Ovary (tissue), 9 donors: ENCODE measurements around the gene DUSP22. TPM values are rescaled to one million over a fixed set of nuclear protein-coding genes. Genes with fewer than 3 reads are reported as not detected.

Experiments used
- DNase-seq, 5 donors: peaks; one replicate each; pipeline ENCODE4 v3.0.0-alpha.2; 2019 to 2020
- H3K27ac ChIP-seq, 2 donors: fragments of 200-600 bp; one replicate each; pipeline versions ENCODE4 v1.5.1 to v1.8.0; 2019 to 2022
- H3K27me3 ChIP-seq: fragments of 200-600 bp; one replicate; pipeline ENCODE4 v1.8.0; 2022
- H3K36me3 ChIP-seq: fragments of 200-600 bp; sonication (generic); one replicate; pipeline ENCODE4 v1.5.1; 2019
- H3K4me1 ChIP-seq: one replicate; pipeline ENCODE4 v1.8.1; 2013; ENCODE audit warnings: mild to moderate bottlenecking, moderate library complexity; ENCODE audit not compliant: insufficient read depth
- H3K4me3 ChIP-seq: fragments of 200-600 bp; sonication (generic); one replicate; pipeline ENCODE4 v1.5.1; 2017
- H3K9me3 ChIP-seq, 2 donors: fragments of 200-600 bp in 1 of 2; sonication (generic) in 1 of 2; one replicate each; pipeline versions ENCODE4 v1.5.1 to v1.8.1; 2013 to 2019; ENCODE audit warnings: mild to moderate bottlenecking in 1 of 2, moderate library complexity in 1 of 2
- EP300 ChIP-seq: sonication (generic); formaldehyde crosslinking; IDR thresholded peaks from one replicate; pipeline ENCODE4 v1.6.1; 2017; ENCODE audit warnings: antibody characterized with exemption
- POLR2A ChIP-seq: fragments of 450-650 bp; IDR thresholded peaks from one replicate; pipeline ENCODE4 v1.6.1; 2017; ENCODE audit warnings: antibody characterized with exemption, mild to moderate bottlenecking, moderate library complexity
- WGBS, 3 donors: extraction: QIAGEN DNeasy Blood & Tissue Kit in 1 of 3; methylation state at CpG; one replicate each; pipeline versions ENCODE4 v1.1.5 to v1.1.7; 2013 to 2017; 5-methylcytosine and 5-hydroxymethylcytosine counted together
- intact Hi-C, 4 donors: fragments of 100-400 bp; cut with DNase I; formaldehyde crosslinking; loops; one replicate each; pipeline versions ENCODE4 v1.11.0 to v1.15.1; 2022 to 2023
- polyA plus RNA-seq, 2 donors: library from polyadenylated mRNA; stranded (reverse); fragments of 200-250 nt in 1 of 2; fragments of 350-450 nt in 1 of 2; fragmentation: Illumina TruSeq in 1 of 2; extraction: RNeasy Lipid Tissue Mini Kit (QIAGEN cat#74804) in 1 of 2; gene quantifications; one replicate each; pipeline ENCODE4 v1.2.3, GENCODE V29; 2013 to 2014
- total RNA-seq, 7 donors: library from RNA; depleted of rRNA in 2 of 7; stranded (reverse); fragments of >200 nt in 2 of 7; fragmentation: NEBNext Ultra II Directional in 3 of 7; extraction: Animal tissue kit (Norgen Biotek cat#: 25700) in 3 of 7; gene quantifications; one replicate each; pipeline versions ENCODE4 v1.1.0 to v1.2.4, GENCODE V29; 2016 to 2023
- TF ChIP-seq, protein P1 (sequence below), 3 donors: fragments of 450-650 bp in 2 of 3; fragments of 200-600 bp in 1 of 3; IDR thresholded peaks; one replicate each; pipeline versions ENCODE4 v1.5.1 to v1.8.0; 2016 to 2022; ENCODE audit warnings: antibody characterized with exemption in 3 of 3, mild to moderate bottlenecking in 1 of 3
- donor health status: DM: no; HTN: no; CAD: no; lungs with moderate emphysema.
- donor health status: DM: no; HTN: no; CAD: no.
- donor health status: Bipolar disorder and iron deficiency.
- donor health status: DM: yes; HTN: yes; CAD: no.
- donor health status: DM: no; HTN: no; CAD: no.
- donor health status: DM: yes; HTN: yes; CAD: no.

Gene DUSP22
- total and polyA plus RNA-seq, 9 donors = 24.7 to 35.0 (median 29.3) TPM

DNA sequence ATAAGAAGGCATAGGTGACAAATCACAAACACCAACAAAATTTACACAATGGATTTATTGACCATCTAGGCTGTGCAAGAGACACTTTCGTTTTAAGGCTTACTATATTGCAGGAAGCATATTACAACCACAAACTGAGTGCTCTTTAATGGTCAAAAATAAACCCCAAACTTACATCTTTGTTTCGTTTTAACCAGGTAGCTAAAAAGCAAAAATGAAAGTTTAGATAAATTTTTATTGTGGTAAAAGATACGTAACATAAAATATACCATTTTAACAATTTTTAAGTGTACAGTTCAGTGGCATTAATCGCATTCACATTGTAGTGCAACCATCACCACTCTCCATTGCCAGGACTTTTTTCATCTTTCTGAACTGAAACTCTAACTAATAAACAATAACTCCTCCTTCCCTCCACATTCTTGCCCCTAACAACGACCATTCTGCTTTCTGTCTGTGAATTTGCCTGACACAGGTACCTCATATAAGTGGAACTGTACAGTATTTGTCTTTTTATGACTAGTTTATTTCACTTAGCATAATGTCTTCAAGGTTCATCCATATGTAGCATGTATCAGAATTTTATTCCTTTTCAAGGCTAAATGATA lies 32.3 kb upstream of the DUSP22 start:
- H3K4me1 ChIP-seq = no peaks in the 10 kb centered on the region
- TF ChIP-seq, protein P1, sequence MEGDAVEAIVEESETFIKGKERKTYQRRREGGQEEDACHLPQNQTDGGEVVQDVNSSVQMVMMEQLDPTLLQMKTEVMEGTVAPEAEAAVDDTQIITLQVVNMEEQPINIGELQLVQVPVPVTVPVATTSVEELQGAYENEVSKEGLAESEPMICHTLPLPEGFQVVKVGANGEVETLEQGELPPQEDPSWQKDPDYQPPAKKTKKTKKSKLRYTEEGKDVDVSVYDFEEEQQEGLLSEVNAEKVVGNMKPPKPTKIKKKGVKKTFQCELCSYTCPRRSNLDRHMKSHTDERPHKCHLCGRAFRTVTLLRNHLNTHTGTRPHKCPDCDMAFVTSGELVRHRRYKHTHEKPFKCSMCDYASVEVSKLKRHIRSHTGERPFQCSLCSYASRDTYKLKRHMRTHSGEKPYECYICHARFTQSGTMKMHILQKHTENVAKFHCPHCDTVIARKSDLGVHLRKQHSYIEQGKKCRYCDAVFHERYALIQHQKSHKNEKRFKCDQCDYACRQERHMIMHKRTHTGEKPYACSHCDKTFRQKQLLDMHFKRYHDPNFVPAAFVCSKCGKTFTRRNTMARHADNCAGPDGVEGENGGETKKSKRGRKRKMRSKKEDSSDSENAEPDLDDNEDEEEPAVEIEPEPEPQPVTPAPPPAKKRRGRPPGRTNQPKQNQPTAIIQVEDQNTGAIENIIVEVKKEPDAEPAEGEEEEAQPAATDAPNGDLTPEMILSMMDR (IDR thresholded peaks at IDR 0.05) = no peak
- TF ChIP-seq POLR2A (no peak), EP300 (no peak)
- intact Hi-C loops = no loop called here
- H3K9me3 ChIP-seq = no peaks in the 10 kb centered on the region
- no peaks in the 10 kb centered on the region for H3K36me3 ChIP-seq
- WGBS, 3 donors = 61 to 71% (median 70%) methylated on average over 5 of the region's 5 CpGs
- no peak overlapping the region for H3K27ac ChIP-seq
- no peak overlapping the region for H3K4me3 ChIP-seq
- H3K27me3 ChIP-seq = no peaks in the 10 kb centered on the region
- no peak for DNase-seq

GRCh38 chr6:264626-265025 lies 27.7 kb upstream of the DUSP22 start:
- H3K36me3 ChIP-seq = no peaks in the 10 kb centered on the region
- intact Hi-C loops = no loop called here
- H3K27ac ChIP-seq = no peak overlapping the region
- no peaks in the 10 kb centered on the region for H3K4me1 ChIP-seq
- TF ChIP-seq EP300 = no peak
- no peak for TF ChIP-seq POLR2A
- TF ChIP-seq, protein P1 (IDR thresholded peaks at IDR 0.05) = no peak
- WGBS, 3 donors = 40 to 62% (median 48%) methylated on average over 2 of the region's 2 CpGs
- H3K27me3 ChIP-seq = no peaks in the 10 kb centered on the region
- no peak overlapping the region for H3K4me3 ChIP-seq
- DNase-seq = no peak
- no peaks in the 10 kb centered on the region for H3K9me3 ChIP-seq

- TF ChIP-seq POLR2A = no peak
- no peak for TF ChIP-seq EP300
- TF ChIP-seq, protein P1 (IDR thresholded peaks at IDR 0.05) = no peak
- Histone ChIP-seq H3K27me3 (no peaks in the 10 kb centered on the region), H3K4me3 (no peak overlapping the region), H3K4me1 (no peaks in the 10 kb centered on the region), H3K9me3 (no peaks in the 10 kb centered on the region), H3K36me3 (no peaks in the 10 kb centered on the region), H3K27ac (no peak overlapping the region)
- WGBS, 3 donors = 81 to 86% (median 85%) methylated on average over 5 of the region's 5 CpGs
- intact Hi-C loops = no loop called here
- no peak for DNase-seq
These were observed 23.8 kb upstream of the DUSP22 start for GRCh38 chr6:268394-268935.

DNA sequence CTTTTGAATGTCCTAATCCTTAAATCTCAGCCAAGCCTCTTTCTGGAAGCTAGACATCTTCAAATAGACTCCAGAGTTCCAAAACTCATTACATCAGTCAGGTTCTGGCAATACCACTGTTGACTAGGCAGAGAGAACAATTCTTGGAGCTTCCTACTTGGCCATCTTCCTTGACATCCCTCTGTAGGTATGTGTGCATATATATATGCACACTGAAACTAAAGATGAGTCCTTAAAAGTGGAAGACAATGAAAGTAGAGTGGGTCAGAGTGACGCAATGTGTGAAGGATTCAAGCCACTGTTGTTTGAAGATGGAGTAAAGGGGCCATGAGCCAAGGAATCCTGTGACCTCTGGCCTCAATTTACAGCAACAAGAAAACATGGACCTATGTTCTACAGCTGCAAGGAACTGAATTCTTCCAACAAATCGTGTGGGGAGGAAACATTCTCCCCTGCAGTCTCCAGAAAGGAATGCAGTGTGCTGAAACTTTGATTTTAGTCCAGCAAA lies 18.7 kb upstream of the DUSP22 start:
- Histone ChIP-seq H3K27ac (no peak overlapping the region), H3K36me3 (no peaks in the 10 kb centered on the region), H3K4me1 (no peaks in the 10 kb centered on the region), H3K27me3 (no peaks in the 10 kb centered on the region), H3K4me3 (no peak overlapping the region), H3K9me3 (no peaks in the 10 kb centered on the region)
- WGBS, 3 donors = 7 to 18% (median 12%) methylated on average over 2 of the region's 2 CpGs
- intact Hi-C loops = no loop called here
- TF ChIP-seq, protein P1 (IDR thresholded peaks at IDR 0.05) = no peak
- DNase-seq = no peak
